Vagina (tissue), 2 donors: ENCODE results near the gene DNAAF9. TPM values are rescaled to one million over a fixed set of nuclear protein-coding genes. Genes with fewer than 3 reads are reported as not detected.

Experiments used
- DNase-seq, 2 donors: peaks; one replicate each; pipeline ENCODE4 v3.0.0-alpha.2; 2017; ENCODE audit errors: extremely low spot score in 2 of 2
- H3K27ac ChIP-seq: fragments of 200-600 bp; sonication (generic); one replicate; pipeline ENCODE4 v1.5.1; 2019
- H3K27me3 ChIP-seq: fragments of 200-600 bp; sonication (generic); one replicate; pipeline ENCODE4 v1.5.1; 2019
- H3K36me3 ChIP-seq, 2 donors: fragments of 200-600 bp; sonication (generic); one replicate each; pipeline ENCODE4 v1.5.1; 2017 to 2019
- H3K4me1 ChIP-seq: fragments of 200-600 bp; sonication (generic); one replicate; pipeline ENCODE4 v1.5.1; 2019
- H3K4me3 ChIP-seq, 2 donors: fragments of 200-600 bp; sonication (generic); 1 replicate in 1 of 2; 2 replicates in 1 of 2; pipeline ENCODE4 v1.5.1; 2016 to 2019
- H3K9me3 ChIP-seq: fragments of 200-600 bp; sonication (generic); one replicate; pipeline ENCODE4 v1.5.1; 2019
- POLR2A ChIP-seq, 2 donors: fragments of 450-650 bp; IDR thresholded peaks; one replicate each; pipeline ENCODE4 v1.6.1; 2017; ENCODE audit warnings: antibody characterized with exemption in 2 of 2, mild to moderate bottlenecking in 2 of 2, moderate library complexity in 2 of 2
- POLR2AphosphoS5 ChIP-seq, 2 donors: sonication (generic); formaldehyde crosslinking; IDR thresholded peaks; one replicate each; pipeline ENCODE4 v1.9.0; 2017; ENCODE audit warnings: antibody characterized with exemption in 2 of 2, mild to moderate bottlenecking in 2 of 2, low read depth in 1 of 2; ENCODE audit not compliant: insufficient read depth in 1 of 2
- intact Hi-C: fragments of 100-400 bp; cut with DNase I; formaldehyde crosslinking; loops from one replicate; pipeline ENCODE4 v1.15.1; 2023
- small RNA-seq: library from RNA; depleted of rRNA; stranded (forward); fragments of <200 nt; gene quantifications from one replicate; pipeline ENCODE3, GENCODE V24; 2016
- total RNA-seq: library from RNA; depleted of rRNA; stranded (reverse); fragments of >200 nt; gene quantifications from one replicate; pipeline ENCODE4 v1.2.3, GENCODE V29; 2016
- TF ChIP-seq, protein P1 (sequence below), 3 experiments: fragments of 450-650 bp in 2 of 3; fragments of 200-600 bp in 1 of 3; sonication (generic) in 1 of 3; IDR thresholded peaks; one replicate each; pipeline ENCODE4 v1.5.1; 2017 to 2019; ENCODE audit warnings: antibody characterized with exemption in 3 of 3, mild to moderate bottlenecking in 2 of 3, moderate library complexity in 2 of 3

Gene DNAAF9
- total RNA-seq, 1 donor from 2014 or later, result 18.4 TPM

DNA sequence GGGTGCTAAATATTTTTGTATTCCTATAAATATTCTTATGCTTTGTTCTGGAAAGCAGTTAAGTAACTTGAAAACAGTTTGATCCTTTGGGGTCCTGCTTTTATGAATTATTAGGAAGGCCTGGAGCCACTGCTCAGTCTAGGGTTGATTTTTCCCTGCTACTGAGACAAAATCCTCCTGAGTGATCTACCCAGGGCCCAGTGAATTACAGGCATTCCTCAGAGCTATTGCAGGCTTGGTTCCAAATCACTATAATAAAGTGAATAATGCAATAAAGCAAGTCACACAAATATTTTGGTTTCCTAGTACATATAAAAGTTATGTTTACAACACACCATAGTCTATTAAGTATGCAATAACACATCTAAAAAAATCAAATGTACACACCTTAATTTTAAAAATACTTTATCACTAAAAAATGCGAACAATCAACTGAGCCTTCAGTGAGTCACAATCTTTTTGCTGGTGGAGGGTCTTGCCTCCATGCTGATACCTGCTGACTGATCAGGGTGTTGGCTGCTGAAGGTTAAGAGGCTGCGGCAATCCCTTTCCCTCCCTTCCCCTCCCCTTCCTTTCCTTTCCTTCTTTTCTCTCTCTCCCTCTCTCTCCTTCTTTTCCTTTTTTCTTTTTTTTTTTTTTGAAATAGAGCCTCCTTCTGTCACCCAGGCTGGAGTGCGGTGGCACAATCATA, 43.0 kb downstream of the DNAAF9 start:
- no peak overlapping the region for H3K4me3 ChIP-seq
- H3K4me1 ChIP-seq, result no peaks in the 10 kb centered on the region
- no peak for DNase-seq
- H3K27me3 ChIP-seq, result no peaks in the 10 kb centered on the region
- TF ChIP-seq POLR2A (IDR thresholded peaks at IDR 0.05) (no peak), POLR2AphosphoS5 (IDR thresholded peaks at IDR 0.05; ENCODE audit: insufficient read depth in 1 of 2, low read depth in 1 of 2) (no peak)
- TF ChIP-seq, protein P1, sequence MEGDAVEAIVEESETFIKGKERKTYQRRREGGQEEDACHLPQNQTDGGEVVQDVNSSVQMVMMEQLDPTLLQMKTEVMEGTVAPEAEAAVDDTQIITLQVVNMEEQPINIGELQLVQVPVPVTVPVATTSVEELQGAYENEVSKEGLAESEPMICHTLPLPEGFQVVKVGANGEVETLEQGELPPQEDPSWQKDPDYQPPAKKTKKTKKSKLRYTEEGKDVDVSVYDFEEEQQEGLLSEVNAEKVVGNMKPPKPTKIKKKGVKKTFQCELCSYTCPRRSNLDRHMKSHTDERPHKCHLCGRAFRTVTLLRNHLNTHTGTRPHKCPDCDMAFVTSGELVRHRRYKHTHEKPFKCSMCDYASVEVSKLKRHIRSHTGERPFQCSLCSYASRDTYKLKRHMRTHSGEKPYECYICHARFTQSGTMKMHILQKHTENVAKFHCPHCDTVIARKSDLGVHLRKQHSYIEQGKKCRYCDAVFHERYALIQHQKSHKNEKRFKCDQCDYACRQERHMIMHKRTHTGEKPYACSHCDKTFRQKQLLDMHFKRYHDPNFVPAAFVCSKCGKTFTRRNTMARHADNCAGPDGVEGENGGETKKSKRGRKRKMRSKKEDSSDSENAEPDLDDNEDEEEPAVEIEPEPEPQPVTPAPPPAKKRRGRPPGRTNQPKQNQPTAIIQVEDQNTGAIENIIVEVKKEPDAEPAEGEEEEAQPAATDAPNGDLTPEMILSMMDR (IDR thresholded peaks at IDR 0.05), result no peak
- intact Hi-C loops, result no loop called here
- peaks cover 0 to 27% of the 10 kb centered on the region in 2 donors for H3K36me3 ChIP-seq
- H3K27ac ChIP-seq, result no peak overlapping the region
- no peaks in the 10 kb centered on the region for H3K9me3 ChIP-seq

DNA sequence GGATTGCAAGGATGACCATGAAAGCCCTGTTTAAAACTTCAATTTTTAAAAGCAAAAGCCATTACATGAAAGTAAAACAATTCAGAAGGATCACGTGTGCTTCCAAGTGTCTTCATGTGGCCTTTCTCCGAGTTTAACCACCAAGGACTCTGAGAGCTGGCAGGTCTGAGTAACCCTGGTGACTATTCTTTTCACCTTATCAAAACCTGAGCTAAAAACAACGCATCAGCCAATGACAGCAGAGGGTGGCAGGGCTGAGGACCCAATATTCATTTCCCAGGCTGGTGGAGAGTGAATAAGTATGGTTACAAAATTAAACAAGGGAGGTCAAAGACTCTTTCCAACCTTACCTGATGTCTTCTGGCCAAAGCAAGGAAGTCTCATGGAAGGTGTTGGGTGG, 46.7 kb downstream of the DNAAF9 start:
- no peak overlapping the region for H3K4me3 ChIP-seq
- no peak for DNase-seq
- H3K27ac ChIP-seq, result no peak overlapping the region
- H3K36me3 ChIP-seq, result peaks cover 0 to 11% of the 10 kb centered on the region in 2 donors
- H3K4me1 ChIP-seq, result no peaks in the 10 kb centered on the region
- no peaks in the 10 kb centered on the region for H3K9me3 ChIP-seq
- no peaks in the 10 kb centered on the region for H3K27me3 ChIP-seq
- intact Hi-C loops, result no loop called here
- TF ChIP-seq POLR2AphosphoS5 (IDR thresholded peaks at IDR 0.05; ENCODE audit: insufficient read depth in 1 of 2, low read depth in 1 of 2) (no peak), POLR2A (IDR thresholded peaks at IDR 0.05) (no peak)
- TF ChIP-seq, protein P1 (IDR thresholded peaks at IDR 0.05), result no peak

GRCh38 chr20:3358676-3359340, 48.7 kb downstream of the DNAAF9 start:
- H3K4me3 ChIP-seq, result no peak overlapping the region
- DNase-seq, result no peak
- no peaks in the 10 kb centered on the region for H3K4me1 ChIP-seq
- peaks cover 0 to 15% of the 10 kb centered on the region in 2 donors for H3K36me3 ChIP-seq
- no peaks in the 10 kb centered on the region for H3K27me3 ChIP-seq
- intact Hi-C loops, result no loop called here
- H3K9me3 ChIP-seq, result no peaks in the 10 kb centered on the region
- H3K27ac ChIP-seq, result no peak overlapping the region
- TF ChIP-seq POLR2A (IDR thresholded peaks at IDR 0.05), result no peak
- no peak for TF ChIP-seq POLR2AphosphoS5 (IDR thresholded peaks at IDR 0.05; ENCODE audit: insufficient read depth in 1 of 2, low read depth in 1 of 2)
- TF ChIP-seq, protein P1 (IDR thresholded peaks at IDR 0.05), result no peak

Small RNA genes within 50 kb of the gene (small RNA-seq; reads per million reads assigned to genes)
- gene RF00012, result not detected
- gene RNU6-1019P, result not detected

Other genes starting within 250 kb of the DNAAF9 start
- 10.3 TPM for gene FASTKD5, start 247.8 kb downstream of the DNAAF9 start, total RNA-seq
- gene UBOX5, start 247.8 kb downstream of the DNAAF9 start, total RNA-seq, result 7.6 TPM
- gene LZTS3, start 234.1 kb downstream of the DNAAF9 start, total RNA-seq, result 12.8 TPM
- 61.4 TPM for gene DDRGK1, start 203.0 kb downstream of the DNAAF9 start, total RNA-seq
- 52.5 TPM for gene ITPA, start 198.2 kb downstream of the DNAAF9 start, total RNA-seq
- 4.9 TPM for gene SLC4A11, start 168.5 kb downstream of the DNAAF9 start, total RNA-seq
- 22.8 TPM for gene ATRN, start 63.3 kb upstream of the DNAAF9 start, total RNA-seq